ENCODE data around the gene HOTAIR.

Gene HOTAIR

GRCh38 chr12:53992377-53992889, 17.7 kb upstream of the HOTAIR start:
- H3K4me3 ChIP-seq (ENCODE audit: low read depth in 1 of 2, low read length in 1 of 2), result no peak overlapping the region
- H3K27me3 ChIP-seq, result peaks cover 100% of the 10 kb centered on the region
- H3K27ac ChIP-seq, result no peak overlapping the region
- peaks cover 15 to 19% of the 10 kb centered on the region in 2 experiments for H3K4me1 ChIP-seq (ENCODE audit: control insufficient read depth in 1 of 2, insufficient read depth in 1 of 2, low read depth in 1 of 2, low read length in 1 of 2)
- no peaks in the 10 kb centered on the region for H3K9me3 ChIP-seq
- no peak for TF ChIP-seq CTCF (IDR thresholded peaks at IDR 0.05)
- no peaks in the 10 kb centered on the region for H3K36me3 ChIP-seq

GRCh38 chr12:53991077-53991460, 16.3 kb upstream of the HOTAIR start:
- H3K4me1 ChIP-seq (ENCODE audit: control insufficient read depth in 1 of 2, insufficient read depth in 1 of 2, low read depth in 1 of 2, low read length in 1 of 2), result peaks cover 12 to 19% of the 10 kb centered on the region in 2 experiments
- peaks cover 100% of the 10 kb centered on the region for H3K27me3 ChIP-seq
- H3K9me3 ChIP-seq, result no peaks in the 10 kb centered on the region
- no peak overlapping the region for H3K27ac ChIP-seq
- TF ChIP-seq CTCF (IDR thresholded peaks at IDR 0.05), result no peak
- no peaks in the 10 kb centered on the region for H3K36me3 ChIP-seq
- no peak overlapping the region for H3K4me3 ChIP-seq (ENCODE audit: low read depth in 1 of 2, low read length in 1 of 2)

GRCh38 chr12:53990311-53991076, 15.7 kb upstream of the HOTAIR start:
- H3K9me3 ChIP-seq, result no peaks in the 10 kb centered on the region
- H3K36me3 ChIP-seq, result no peaks in the 10 kb centered on the region
- H3K4me1 ChIP-seq (ENCODE audit: control insufficient read depth in 1 of 2, insufficient read depth in 1 of 2, low read depth in 1 of 2, low read length in 1 of 2), result peaks cover 13 to 19% of the 10 kb centered on the region in 2 experiments
- TF ChIP-seq CTCF (IDR thresholded peaks at IDR 0.05), result no peak
- no peak overlapping the region for H3K27ac ChIP-seq
- H3K4me3 ChIP-seq (ENCODE audit: low read depth in 1 of 2, low read length in 1 of 2), result no peak overlapping the region
- H3K27me3 ChIP-seq, result peaks cover 100% of the 10 kb centered on the region

- Histone ChIP-seq H3K27ac (no peak overlapping the region), H3K9me3 (no peaks in the 10 kb centered on the region), H3K4me3 (ENCODE audit: low read depth in 1 of 2, low read length in 1 of 2) (no peak overlapping the region), H3K27me3 (peaks cover 100% of the 10 kb centered on the region), H3K36me3 (no peaks in the 10 kb centered on the region), H3K4me1 (ENCODE audit: control insufficient read depth in 1 of 2, insufficient read depth in 1 of 2, low read depth in 1 of 2, low read length in 1 of 2) (peaks cover 11 to 20% of the 10 kb centered on the region in 2 experiments)
- TF ChIP-seq CTCF (IDR thresholded peaks at IDR 0.05), result no peak
Observed at GRCh38 chr12:53989227-53990113, 14.7 kb upstream of the HOTAIR start.

GRCh38 chr12:53988541-53989226, 13.9 kb upstream of the HOTAIR start:
- Histone ChIP-seq H3K27me3 (peaks cover 100% of the 10 kb centered on the region), H3K4me3 (ENCODE audit: low read depth in 1 of 2, low read length in 1 of 2) (no peak overlapping the region), H3K36me3 (no peaks in the 10 kb centered on the region), H3K4me1 (ENCODE audit: control insufficient read depth in 1 of 2, insufficient read depth in 1 of 2, low read depth in 1 of 2, low read length in 1 of 2) (peaks cover 17 to 25% of the 10 kb centered on the region in 2 experiments), H3K9me3 (no peaks in the 10 kb centered on the region), H3K27ac (no peak overlapping the region)
- no peak for TF ChIP-seq CTCF (IDR thresholded peaks at IDR 0.05)

Measured in neutrophil (primary cell).